HG02943 (cell line): Measurements from ENCODE around the gene TYROBP.
"Not testable (repeated sequence)": the region's sequence is repeated elsewhere in the genome, so short reads cannot be mapped to it uniquely, and the experiment has no call there.

Source experiments
- ATAC-seq: cut with Tn5 transposase; IDR thresholded peaks from one replicate; pipeline ENCODE4 v1.9.1; 2021; ENCODE audit warnings: mild to moderate bottlenecking, low read depth, moderate library complexity; ENCODE audit not compliant: unreplicated experiment

TYROBP gene

GRCh38 chr19:35908010-35908441, at the start of gene TYROBP:
TSS of gene TYROBP (minus strand) at chr19:35908295. CDS start at chr19:35908228, 67 bp downstream.
- no peak for ATAC-seq

DNA sequence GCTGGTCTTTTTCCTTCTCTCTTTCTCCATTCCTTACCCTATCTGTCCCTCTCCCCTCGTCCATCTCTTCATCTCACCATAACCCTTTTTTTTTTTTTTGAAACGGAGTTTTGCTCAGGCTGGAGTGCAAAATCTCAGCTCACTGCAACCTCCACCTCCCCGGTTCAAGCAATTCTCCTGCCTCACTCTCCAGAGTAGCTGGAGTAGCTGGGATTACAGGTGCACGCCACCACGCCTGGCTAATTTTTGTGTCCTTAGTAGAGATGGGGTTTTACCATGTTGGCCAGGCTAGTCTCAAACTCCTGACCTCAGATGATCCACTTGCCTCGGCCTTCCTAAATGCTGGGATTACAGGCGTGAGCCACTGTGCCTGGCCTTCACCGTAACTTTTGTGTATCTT, 49.3 kb upstream of the TYROBP start:
- not testable (repeated sequence) for ATAC-seq

- ATAC-seq = no peak
These were observed 48.0 kb upstream of the TYROBP start for GRCh38 chr19:35955881-35956634.

GRCh38 chr19:35949131-35949530, 41.0 kb upstream of the TYROBP start:
- no peak for ATAC-seq

GRCh38 chr19:35946203-35946602, 38.1 kb upstream of the TYROBP start:
- ATAC-seq = no peak

DNA sequence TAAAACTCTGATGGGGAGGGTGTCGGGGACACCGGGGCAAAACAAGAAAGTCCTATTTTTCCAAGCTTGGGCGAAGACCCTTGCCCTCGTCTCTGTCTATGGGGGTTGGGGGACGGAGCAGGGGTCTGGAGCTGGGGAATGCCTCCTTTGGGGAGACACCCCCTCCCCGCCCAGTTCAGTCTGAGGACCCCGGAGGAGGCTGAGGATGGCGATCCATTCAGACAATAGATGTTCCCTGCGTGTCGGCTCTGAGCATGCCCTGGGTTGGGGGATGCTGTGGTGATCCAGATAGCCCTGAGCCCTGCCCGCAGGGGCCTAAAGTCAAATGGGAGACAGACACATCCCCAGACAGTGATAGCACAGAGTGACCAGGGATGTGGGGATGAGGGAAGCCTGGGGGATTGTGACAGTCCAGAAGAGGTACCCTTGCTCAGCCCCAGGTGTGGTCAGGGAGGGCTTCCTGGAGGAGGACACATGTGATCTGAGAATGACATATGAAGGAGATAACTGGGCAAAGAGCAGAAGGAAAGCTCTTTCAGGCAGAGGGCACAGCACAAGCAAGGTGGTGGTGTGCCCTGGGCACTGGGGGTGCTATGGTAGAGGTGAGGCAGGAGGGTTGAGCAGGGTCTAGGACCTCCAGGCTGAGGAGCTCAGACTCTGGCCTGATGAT, 37.2 kb upstream of the TYROBP start:
- no peak for ATAC-seq

DNA sequence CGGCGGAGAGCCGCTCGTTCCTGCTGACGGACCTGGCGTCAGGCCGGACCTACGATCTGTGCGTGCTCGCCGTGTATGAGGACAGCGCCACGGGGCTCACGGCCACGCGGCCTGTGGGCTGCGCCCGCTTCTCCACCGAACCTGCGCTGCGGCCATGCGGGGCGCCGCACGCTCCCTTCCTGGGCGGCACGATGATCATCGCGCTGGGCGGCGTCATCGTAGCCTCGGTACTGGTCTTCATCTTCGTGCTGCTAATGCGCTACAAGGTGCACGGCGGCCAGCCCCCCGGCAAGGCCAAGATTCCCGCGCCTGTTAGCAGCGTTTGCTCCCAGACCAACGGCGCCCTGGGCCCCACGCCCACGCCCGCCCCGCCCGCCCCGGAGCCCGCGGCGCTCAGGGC, 36.5 kb upstream of the TYROBP start:
- no peak for ATAC-seq

GRCh38 chr19:35943321-35944301, 35.5 kb upstream of the TYROBP start:
- no peak for ATAC-seq

DNA sequence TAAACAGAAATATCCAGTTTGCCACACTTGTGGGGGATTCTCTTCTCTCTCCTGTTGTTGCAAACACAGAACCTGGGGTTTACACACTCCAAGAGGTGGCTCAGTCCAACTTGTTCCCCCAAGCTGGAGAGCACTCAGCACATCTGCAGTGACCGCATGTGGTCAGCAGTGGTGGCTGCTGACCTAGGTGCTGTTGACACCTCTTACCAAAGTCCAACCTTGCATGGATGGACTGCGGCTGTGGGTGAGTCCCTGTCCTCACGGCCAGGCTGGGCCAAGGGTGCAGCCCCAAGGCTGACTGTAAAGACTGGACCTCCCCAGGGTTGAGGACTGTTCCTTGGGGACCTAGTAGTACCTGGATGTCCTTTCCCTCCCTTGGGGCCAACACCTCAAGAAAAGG, 34.1 kb upstream of the TYROBP start:
- ATAC-seq = no peak

GRCh38 chr19:35940839-35941238, 32.7 kb upstream of the TYROBP start:
- ATAC-seq = no peak

- no peak for ATAC-seq
These were observed 32.1 kb upstream of the TYROBP start for GRCh38 chr19:35940078-35940775.

DNA sequence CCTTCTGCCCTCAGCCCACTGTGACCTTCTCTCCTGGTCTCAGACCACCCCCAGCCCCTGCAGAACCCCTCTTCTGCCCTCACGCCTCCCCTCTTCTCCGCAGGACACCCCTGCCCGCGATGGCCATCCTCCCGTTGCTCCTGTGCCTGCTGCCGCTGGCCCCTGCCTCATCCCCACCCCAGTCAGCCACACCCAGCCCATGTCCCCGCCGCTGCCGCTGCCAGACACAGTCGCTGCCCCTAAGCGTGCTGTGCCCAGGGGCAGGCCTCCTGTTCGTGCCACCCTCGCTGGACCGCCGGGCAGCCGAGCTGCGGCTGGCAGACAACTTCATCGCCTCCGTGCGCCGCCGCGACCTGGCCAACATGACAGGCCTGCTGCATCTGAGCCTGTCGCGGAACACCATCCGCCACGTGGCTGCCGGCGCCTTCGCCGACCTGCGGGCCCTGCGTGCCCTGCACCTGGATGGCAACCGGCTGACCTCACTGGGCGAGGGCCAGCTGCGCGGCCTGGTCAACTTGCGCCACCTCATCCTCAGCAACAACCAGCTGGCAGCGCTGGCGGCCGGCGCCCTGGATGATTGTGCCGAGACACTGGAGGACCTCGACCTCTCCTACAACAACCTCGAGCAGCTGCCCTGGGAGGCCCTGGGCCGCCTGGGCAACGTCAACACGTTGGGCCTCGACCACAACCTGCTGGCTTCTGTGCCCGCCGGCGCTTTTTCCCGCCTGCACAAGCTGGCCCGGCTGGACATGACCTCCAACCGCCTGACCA, 31.4 kb upstream of the TYROBP start:
- no peak for ATAC-seq

DNA sequence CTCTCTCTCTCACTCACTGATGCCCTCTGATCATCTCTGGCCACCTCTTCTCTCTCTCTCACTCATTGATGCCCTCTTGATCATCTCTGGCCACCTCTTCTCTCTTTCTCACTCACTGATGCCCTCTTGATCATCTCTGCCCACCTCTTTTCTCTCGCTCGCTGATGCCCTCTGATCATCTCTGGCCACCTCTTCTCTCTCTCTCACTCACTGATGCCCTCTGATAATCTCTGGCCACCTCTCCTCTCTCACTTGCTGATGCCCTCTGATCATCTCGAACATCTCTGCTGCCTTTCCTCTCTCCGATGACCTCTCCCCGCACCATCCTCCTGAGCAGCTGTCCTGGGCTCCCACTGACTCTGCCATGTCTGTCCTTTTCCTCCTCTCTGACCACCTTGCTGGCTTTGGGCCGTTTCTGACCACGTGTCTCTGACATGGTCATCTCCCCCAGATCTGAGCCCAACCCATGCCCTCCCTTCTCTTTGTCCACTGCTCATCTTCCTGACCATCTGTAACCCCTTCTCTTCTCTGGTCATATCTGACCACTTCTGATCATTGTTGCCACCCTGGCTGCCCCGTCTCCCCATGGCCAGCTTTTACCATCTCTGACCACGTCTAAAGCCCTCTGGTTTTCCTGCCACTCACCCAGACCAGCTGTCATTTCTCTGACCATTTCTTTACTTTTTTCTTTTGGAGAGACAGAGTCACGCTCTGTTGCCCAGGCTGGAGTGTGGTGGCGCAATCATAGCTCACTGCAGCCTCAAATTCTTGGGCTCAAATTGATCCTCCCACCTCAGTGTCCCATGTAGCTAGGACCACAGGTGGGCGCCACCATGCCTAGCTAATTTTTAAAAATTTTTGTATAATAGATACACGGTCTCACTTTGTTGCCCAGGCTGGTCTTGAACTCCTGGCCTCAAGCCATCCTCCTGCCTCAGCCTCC, 30.5 kb upstream of the TYROBP start:
- ATAC-seq = no peak

- ATAC-seq = no peak
These were observed 29.5 kb upstream of the TYROBP start for GRCh38 chr19:35937345-35938281.

- ATAC-seq = no peak
These were observed 28.7 kb upstream of the TYROBP start for GRCh38 chr19:35936738-35937268.

- ATAC-seq = no peak
These were observed 28.0 kb upstream of the TYROBP start, which contains the start of gene LRFN3 for GRCh38 chr19:35935911-35936737. TSS of gene LRFN3 (plus strand) at chr19:35936374. CDS start at chr19:35939426, 3,052 bp downstream.
